Measurements from ENCODE around the gene ENTREP1.

DNA sequence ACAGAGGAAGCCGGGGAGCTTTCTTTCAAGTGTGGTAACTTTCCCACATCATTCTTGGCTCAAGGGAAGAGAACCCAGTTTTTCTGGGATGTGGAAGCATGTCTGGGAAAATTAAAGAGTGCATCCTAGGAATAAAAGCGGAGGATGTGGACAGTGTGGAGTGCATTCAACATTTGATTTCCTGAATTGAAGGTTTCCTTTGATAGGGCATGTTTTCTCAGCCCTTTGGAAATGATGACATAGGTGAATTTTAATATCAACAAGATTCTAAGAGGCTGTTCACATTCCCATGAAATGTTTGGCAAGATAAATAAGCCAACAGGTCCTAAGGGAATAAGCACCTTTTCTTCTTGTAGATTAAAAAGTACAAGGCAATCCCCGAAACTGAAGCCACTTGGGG is 63.6 kb downstream of the ENTREP1 start:
- TF ChIP-seq EZH2 (IDR thresholded peaks at IDR 0.05; ENCODE audit: low read length, missing control alignments): no peak
- TF ChIP-seq, protein P1, sequence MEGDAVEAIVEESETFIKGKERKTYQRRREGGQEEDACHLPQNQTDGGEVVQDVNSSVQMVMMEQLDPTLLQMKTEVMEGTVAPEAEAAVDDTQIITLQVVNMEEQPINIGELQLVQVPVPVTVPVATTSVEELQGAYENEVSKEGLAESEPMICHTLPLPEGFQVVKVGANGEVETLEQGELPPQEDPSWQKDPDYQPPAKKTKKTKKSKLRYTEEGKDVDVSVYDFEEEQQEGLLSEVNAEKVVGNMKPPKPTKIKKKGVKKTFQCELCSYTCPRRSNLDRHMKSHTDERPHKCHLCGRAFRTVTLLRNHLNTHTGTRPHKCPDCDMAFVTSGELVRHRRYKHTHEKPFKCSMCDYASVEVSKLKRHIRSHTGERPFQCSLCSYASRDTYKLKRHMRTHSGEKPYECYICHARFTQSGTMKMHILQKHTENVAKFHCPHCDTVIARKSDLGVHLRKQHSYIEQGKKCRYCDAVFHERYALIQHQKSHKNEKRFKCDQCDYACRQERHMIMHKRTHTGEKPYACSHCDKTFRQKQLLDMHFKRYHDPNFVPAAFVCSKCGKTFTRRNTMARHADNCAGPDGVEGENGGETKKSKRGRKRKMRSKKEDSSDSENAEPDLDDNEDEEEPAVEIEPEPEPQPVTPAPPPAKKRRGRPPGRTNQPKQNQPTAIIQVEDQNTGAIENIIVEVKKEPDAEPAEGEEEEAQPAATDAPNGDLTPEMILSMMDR (conservative IDR thresholded peaks at IDR 0.05 in 1 of 2, IDR thresholded peaks at IDR 0.05 in 1 of 2; ENCODE audit: low read depth in 1 of 2, low read length in 2 of 2): no peak

All from fibroblast of lung (primary cell).